Right ventricle myocardium superior (tissue), 1 donor: Measurements from ENCODE around the gene SOS1. TPM values are rescaled to one million over a fixed set of nuclear protein-coding genes. Genes with fewer than 3 reads are reported as not detected.

Experiments
- ATAC-seq: fragments of 200-7000 bp; cut with Tn5 transposase; one replicate; pipeline ENCODE4 v1.9.1; 2020; ENCODE audit warnings: mild to moderate bottlenecking; ENCODE audit not compliant: poor library complexity
- DNase-seq: peaks from one replicate; pipeline ENCODE4 v3.0.0-alpha.2; 2020
- intact Hi-C: fragments of 100-400 bp; cut with DNase I; formaldehyde crosslinking; loops from one replicate; pipeline ENCODE4 v1.11.2; 2022
- total RNA-seq: library from RNA; stranded (reverse); fragmentation: NEBNext Ultra II Directional; extraction: Animal tissue kit (Norgen Biotek cat#: 25700); gene quantifications from one replicate; pipeline ENCODE4 v1.2.1, GENCODE V29; 2021
- donor health status: DM: no; HTN: yes; CAD: no; lungs with severe emphysema.

SOS1 gene
- total RNA-seq, 1 donor from 2014 or later: 24.2 TPM

- DNase-seq (no peak), ATAC-seq (no peak)
- intact Hi-C loops: loop anchor here (5.0 kb wide), 1 partner anchor 53 kb away; no protein-coding TSS in a partner anchor
These were observed 5.3 kb downstream of the SOS1 start for GRCh38 chr2:39115556-39115955.

GRCh38 chr2:39114771-39115170 is 6.1 kb downstream of the SOS1 start:
- ATAC-seq: no peak
- intact Hi-C loops: loop anchor here (5.0 kb wide), 1 partner anchor 52 kb away; no protein-coding TSS in a partner anchor
- DNase-seq: no peak

GRCh38 chr2:39109537-39109936 is 11.3 kb downstream of the SOS1 start:
- DNase-seq (no peak), ATAC-seq (no peak)
- intact Hi-C loops: no loop called here

- no peak for DNase-seq
- intact Hi-C loops: no loop called here
- no peak for ATAC-seq
These were observed 12.5 kb downstream of the SOS1 start for GRCh38 chr2:39108377-39108776.

- intact Hi-C loops: no loop called here
- ATAC-seq (no peak), DNase-seq (no peak)
These were observed 13.1 kb downstream of the SOS1 start for GRCh38 chr2:39107724-39108273.

- DNase-seq (no peak), ATAC-seq (peak; percentile 61)
- intact Hi-C loops: no loop called here
These were observed 13.7 kb downstream of the SOS1 start for GRCh38 chr2:39107156-39107555.

- ATAC-seq (peak; percentile 56), DNase-seq (no peak)
- intact Hi-C loops: no loop called here
These were observed 20.8 kb downstream of the SOS1 start for GRCh38 chr2:39099870-39100728.

GRCh38 chr2:39099310-39099869 is 21.5 kb downstream of the SOS1 start:
- ATAC-seq: no peak
- intact Hi-C loops: no loop called here
- DNase-seq: no peak

GRCh38 chr2:39095624-39096023 is 25.2 kb downstream of the SOS1 start:
- ATAC-seq: no peak
- intact Hi-C loops: no loop called here

GRCh38 chr2:39094717-39095363 is 26.0 kb downstream of the SOS1 start:
- DNase-seq (no peak), ATAC-seq (peak; percentile 18)
- intact Hi-C loops: no loop called here

More at GRCh38 chr2:39095624-39096023, 25.2 kb downstream of the SOS1 start:
- no peak for DNase-seq

GRCh38 chr2:39093218-39093898 is 27.5 kb downstream of the SOS1 start:
- intact Hi-C loops: no loop called here
- no peak for DNase-seq
- ATAC-seq: no peak

- ATAC-seq (no peak), DNase-seq (no peak)
- intact Hi-C loops: no loop called here
These were observed 29.3 kb downstream of the SOS1 start for GRCh38 chr2:39091543-39091942.

GRCh38 chr2:39091063-39091462 is 29.8 kb downstream of the SOS1 start:
- intact Hi-C loops: no loop called here
- ATAC-seq (no peak), DNase-seq (no peak)

- no peak for ATAC-seq
- intact Hi-C loops: no loop called here
- DNase-seq: no peak
These were observed 40.7 kb downstream of the SOS1 start for GRCh38 chr2:39080152-39080551.

- intact Hi-C loops: no loop called here
- ATAC-seq: no peak
- DNase-seq: no peak
These were observed 50.9 kb downstream of the SOS1 start for GRCh38 chr2:39069890-39070465.

- ATAC-seq (no peak), DNase-seq (no peak)
- intact Hi-C loops: no loop called here
These were observed 51.7 kb downstream of the SOS1 start for GRCh38 chr2:39069136-39069515.

GRCh38 chr2:39068299-39069135 is 52.3 kb downstream of the SOS1 start:
- DNase-seq (no peak), ATAC-seq (no peak)
- intact Hi-C loops: no loop called here

GRCh38 chr2:39065616-39066015 is 55.2 kb downstream of the SOS1 start:
- DNase-seq: no peak
- intact Hi-C loops: no loop called here
- ATAC-seq: no peak
